ENCODE results near the gene KBTBD4. TPM values are rescaled to one million over a fixed set of nuclear protein-coding genes. Genes with fewer than 3 reads are reported as not detected.

The KBTBD4 gene
- total RNA-seq, 1 donor from 2014 or later: 20.4 TPM

- no peak for TF ChIP-seq CTCF (IDR thresholded peaks at IDR 0.05)
- POLR2A ChIA-PET: no interaction called here
- ATAC-seq (ENCODE audit: low read depth) (no peak), DNase-seq (no peak)
- Mint-ChIP-seq H3K4me3 (no peak overlapping the region), H3K27ac (no peak overlapping the region), H3K9me3 (no peaks in the 10 kb centered on the region), H3K36me3 (ENCODE audit: low read depth) (peaks cover 63% of the 10 kb centered on the region), H3K27me3 (no peaks in the 10 kb centered on the region), H3K4me1 (peaks cover 12% of the 10 kb centered on the region)
- intact Hi-C loops (cut with micrococcal nuclease): no loop called here
- CTCF ChIA-PET: no interaction called here
Measured at GRCh38 chr11:47572715-47573255, 6.0 kb downstream of the KBTBD4 start.

GRCh38 chr11:47571895-47572294 is 6.9 kb downstream of the KBTBD4 start:
- ChIA-PET POLR2A (no interaction called here), CTCF (no interaction called here)
- H3K4me3 Mint-ChIP-seq: no peak overlapping the region
- no peak for TF ChIP-seq CTCF (IDR thresholded peaks at IDR 0.05)
- H3K27me3 Mint-ChIP-seq: no peaks in the 10 kb centered on the region
- intact Hi-C loops (cut with micrococcal nuclease): no loop called here
- peaks cover 4% of the 10 kb centered on the region for H3K4me1 Mint-ChIP-seq
- no peak overlapping the region for H3K27ac Mint-ChIP-seq
- H3K36me3 Mint-ChIP-seq (ENCODE audit: low read depth): peaks cover 58% of the 10 kb centered on the region
- H3K9me3 Mint-ChIP-seq: no peaks in the 10 kb centered on the region
- DNase-seq (no peak), ATAC-seq (ENCODE audit: low read depth) (no peak)

DNA sequence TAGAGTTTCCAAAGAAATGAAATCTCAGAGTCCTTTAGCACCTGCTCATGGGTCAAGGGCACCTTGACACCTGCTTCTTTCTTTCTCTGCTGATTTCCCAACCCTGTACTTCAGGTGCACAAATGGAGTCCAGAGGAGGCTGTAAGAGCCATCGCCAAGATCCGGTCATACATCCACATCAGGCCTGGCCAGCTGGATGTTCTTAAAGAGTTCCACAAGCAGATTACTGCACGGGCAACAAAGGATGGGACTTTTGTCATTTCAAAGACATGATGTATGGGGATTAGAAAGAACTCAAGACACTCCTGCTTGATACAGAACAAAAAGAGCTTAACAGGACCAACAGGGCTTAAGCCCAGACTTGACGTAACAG is 7.4 kb downstream of the KBTBD4 start:
- ChIA-PET CTCF (no interaction called here), POLR2A (no interaction called here)
- H3K27me3 Mint-ChIP-seq: no peaks in the 10 kb centered on the region
- no peak for DNase-seq
- ATAC-seq (ENCODE audit: low read depth): no peak
- H3K27ac Mint-ChIP-seq: no peak overlapping the region
- no peak for TF ChIP-seq CTCF (IDR thresholded peaks at IDR 0.05)
- intact Hi-C loops (cut with micrococcal nuclease): no loop called here
- H3K4me3 Mint-ChIP-seq: no peak overlapping the region
- H3K4me1 Mint-ChIP-seq: peaks cover 8% of the 10 kb centered on the region
- H3K9me3 Mint-ChIP-seq: no peaks in the 10 kb centered on the region
- H3K36me3 Mint-ChIP-seq (ENCODE audit: low read depth): peaks cover 54% of the 10 kb centered on the region

- no peak for ATAC-seq (ENCODE audit: low read depth)
Measured at GRCh38 chr11:47570651-47571356, 8.0 kb downstream of the KBTBD4 start.

More at GRCh38 chr11:47570651-47571356, 8.0 kb downstream of the KBTBD4 start:
- H3K27ac Mint-ChIP-seq: no peak overlapping the region
- no peaks in the 10 kb centered on the region for H3K27me3 Mint-ChIP-seq
- H3K9me3 Mint-ChIP-seq: no peaks in the 10 kb centered on the region
- TF ChIP-seq CTCF (IDR thresholded peaks at IDR 0.05): no peak
- intact Hi-C loops (cut with micrococcal nuclease): no loop called here
- POLR2A ChIA-PET: no interaction called here
- peaks cover 10% of the 10 kb centered on the region for H3K4me1 Mint-ChIP-seq
- H3K36me3 Mint-ChIP-seq (ENCODE audit: low read depth): peaks cover 51% of the 10 kb centered on the region
- no peak for DNase-seq
- CTCF ChIA-PET: interaction anchor here (0.7 kb wide), 1 partner anchor 16 kb away, joined by 4 read pairs; no protein-coding TSS in a partner anchor
- no peak overlapping the region for H3K4me3 Mint-ChIP-seq
